GM12874 (cell line): Measurements from ENCODE around the gene HDAC8.

Experiments
- TF ChIP-seq, protein P1 (sequence below): IDR thresholded peaks from 2 replicates; pipeline ENCODE4 v1.5.1; 2011; ENCODE audit warnings: low read depth, mild to moderate bottlenecking, control low read depth, low read length, moderate library complexity; ENCODE audit not compliant: insufficient read depth

Gene HDAC8

DNA sequence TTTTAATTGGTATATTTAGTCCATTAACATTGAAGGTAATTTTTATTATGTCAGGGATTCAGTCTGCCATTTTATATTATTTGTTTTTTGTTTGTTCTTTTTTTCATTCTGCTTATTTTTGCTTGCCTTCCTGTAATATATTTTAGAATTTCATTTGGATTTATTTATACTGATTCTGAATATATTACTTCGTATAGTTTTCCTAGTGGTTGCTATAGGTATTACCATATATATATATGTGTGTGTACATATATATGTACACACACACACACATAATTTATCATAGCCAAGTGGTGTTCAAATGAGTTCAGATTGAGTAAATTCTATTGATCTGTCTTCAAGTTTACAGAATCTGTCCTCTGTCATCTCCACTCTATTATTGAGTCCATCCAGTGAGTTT is 278.1 kb downstream of the HDAC8 start:
- TF ChIP-seq, protein P1, sequence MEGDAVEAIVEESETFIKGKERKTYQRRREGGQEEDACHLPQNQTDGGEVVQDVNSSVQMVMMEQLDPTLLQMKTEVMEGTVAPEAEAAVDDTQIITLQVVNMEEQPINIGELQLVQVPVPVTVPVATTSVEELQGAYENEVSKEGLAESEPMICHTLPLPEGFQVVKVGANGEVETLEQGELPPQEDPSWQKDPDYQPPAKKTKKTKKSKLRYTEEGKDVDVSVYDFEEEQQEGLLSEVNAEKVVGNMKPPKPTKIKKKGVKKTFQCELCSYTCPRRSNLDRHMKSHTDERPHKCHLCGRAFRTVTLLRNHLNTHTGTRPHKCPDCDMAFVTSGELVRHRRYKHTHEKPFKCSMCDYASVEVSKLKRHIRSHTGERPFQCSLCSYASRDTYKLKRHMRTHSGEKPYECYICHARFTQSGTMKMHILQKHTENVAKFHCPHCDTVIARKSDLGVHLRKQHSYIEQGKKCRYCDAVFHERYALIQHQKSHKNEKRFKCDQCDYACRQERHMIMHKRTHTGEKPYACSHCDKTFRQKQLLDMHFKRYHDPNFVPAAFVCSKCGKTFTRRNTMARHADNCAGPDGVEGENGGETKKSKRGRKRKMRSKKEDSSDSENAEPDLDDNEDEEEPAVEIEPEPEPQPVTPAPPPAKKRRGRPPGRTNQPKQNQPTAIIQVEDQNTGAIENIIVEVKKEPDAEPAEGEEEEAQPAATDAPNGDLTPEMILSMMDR, result no peak

DNA sequence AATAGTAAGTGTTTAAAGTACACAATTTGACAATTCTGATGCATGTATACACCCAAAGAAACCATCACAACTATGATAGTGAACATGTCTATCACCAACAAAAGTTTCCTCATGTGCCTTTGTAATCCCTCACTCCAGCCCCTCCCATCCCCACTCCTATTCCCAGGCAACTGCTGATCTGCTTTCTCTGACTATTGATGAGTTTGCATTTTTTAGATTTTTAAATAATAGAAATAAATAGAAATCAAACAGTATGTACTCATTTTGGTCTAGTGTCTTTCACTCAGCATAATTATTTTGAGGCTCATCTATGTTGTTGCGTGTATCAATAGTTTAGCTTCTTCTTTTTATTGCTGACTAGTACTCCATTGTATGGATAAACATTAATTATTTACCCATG is 290.3 kb downstream of the HDAC8 start:
- TF ChIP-seq, protein P1, result no peak

DNA sequence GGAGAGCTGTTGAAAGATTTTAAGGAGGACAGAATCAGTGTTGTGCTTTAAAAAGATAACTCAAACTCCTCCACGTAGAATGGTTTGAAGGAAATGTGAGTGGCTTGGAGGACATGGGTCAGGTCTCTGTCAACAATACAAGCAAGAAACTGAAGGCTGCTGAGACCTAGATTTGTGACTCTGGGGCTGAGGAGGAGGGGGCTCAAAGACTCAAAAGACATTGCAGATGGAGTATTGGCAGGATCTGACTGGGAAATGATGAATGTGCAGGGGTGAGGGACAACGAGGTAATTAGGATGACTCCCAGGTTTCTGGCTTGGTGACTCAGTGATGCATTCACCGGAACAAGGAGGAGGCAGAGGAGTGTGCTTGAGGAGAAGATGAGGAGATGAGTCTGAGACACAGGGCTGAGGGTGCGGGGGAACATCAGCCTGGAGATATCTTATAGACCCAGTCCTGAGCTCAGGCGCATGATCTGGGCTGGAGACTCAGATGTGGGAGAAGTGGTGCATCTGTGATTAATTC is 292.3 kb downstream of the HDAC8 start:
- TF ChIP-seq, protein P1, result no peak
